IMR-90 (cell line): ENCODE data around the gene AWAT2. TPM values are rescaled to one million over a fixed set of nuclear protein-coding genes. Genes with fewer than 3 reads are reported as not detected.
A peak's percentile ranks its signal among the peaks of the same experiment; 100 is the strongest.

Source experiments
- ATAC-seq: fragments of 200-7000 bp; cut with Tn5 transposase; 2 replicates; pipeline ENCODE4 v1.9.1; 2020; ENCODE audit warnings: low read depth, mild to moderate bottlenecking, moderate library complexity
- BruUV-seq: library from RNA; stranded (reverse); fragments of 400-500 nt; replicated peaks from 2 replicates; lab custom pipeline; 2021; lab: Mats Ljungman, UMichigan
- CTCF ChIA-PET: fragments of 300-600 bp; formaldehyde crosslinking; extraction: SDS; loops from one replicate; lab custom pipeline; 2021; ENCODE audit warnings: antibody characterized with exemption; lab: Yijun Ruan, JAX
- POLR2A ChIA-PET: fragments of 300-600 bp; sonication (Branson Sonifier 250); formaldehyde crosslinking; loops from one replicate; lab custom pipeline; 2022; ENCODE audit warnings: antibody characterized with exemption; ENCODE audit not compliant: unreplicated experiment; lab: Charles Lee
- DNase-seq: peaks from one replicate; pipeline ENCODE4 v3.0.0; 2013
- H2AFZ ChIP-seq: replicated peaks from 2 replicates; pipeline ENCODE3; 2013; ENCODE audit warnings: low read length, mild to moderate bottlenecking; ENCODE audit not compliant: poor library complexity
- H2AK5ac ChIP-seq: 2 replicates; pipeline ENCODE4 v1.6.1; 2013; ENCODE audit warnings: low read depth, low read length, inconsistent platforms
- H2AK9ac ChIP-seq: replicated peaks from 2 replicates; pipeline ENCODE3; 2013; ENCODE audit warnings: mild to moderate bottlenecking, low read depth, low read length, moderate library complexity; ENCODE audit not compliant: poor library complexity
- H2BK120ac ChIP-seq: 2 replicates; pipeline ENCODE4 v1.6.1; 2013; ENCODE audit warnings: low read depth, low read length, inconsistent platforms
- H2BK15ac ChIP-seq: 3 replicates; pipeline ENCODE4 v1.6.1; 2013; ENCODE audit warnings: low read depth, low read length, inconsistent platforms
- H2BK20ac ChIP-seq: 2 replicates; pipeline ENCODE4 v1.6.1; 2013; ENCODE audit warnings: low read depth, mild to moderate bottlenecking, inconsistent platforms, low read length, moderate library complexity
- H2BK5ac ChIP-seq: 2 replicates; pipeline ENCODE4 v1.6.1; 2013; ENCODE audit warnings: mild to moderate bottlenecking, low read depth, low read length, inconsistent platforms; ENCODE audit not compliant: poor library complexity, severe bottlenecking
- H3K14ac ChIP-seq: replicated peaks from 2 replicates; pipeline ENCODE4 v1.6.1; 2013; ENCODE audit warnings: low read depth, low read length, inconsistent platforms
- H3K18ac ChIP-seq: 2 replicates; pipeline ENCODE4 v1.6.1; 2013; ENCODE audit warnings: low read depth, low read length, control low read depth
- H3K23ac ChIP-seq: 2 replicates; pipeline ENCODE4 v1.6.1; 2013; ENCODE audit warnings: low read depth, low read length, inconsistent platforms
- H3K27ac ChIP-seq: 2 replicates; pipeline ENCODE4 v1.5.1; 2013; ENCODE audit warnings: mild to moderate bottlenecking, control low read depth, low read length; ENCODE audit not compliant: insufficient read depth
- H3K27me3 ChIP-seq: 2 replicates; pipeline ENCODE4 v1.6.1; 2013; ENCODE audit warnings: low read length; ENCODE audit not compliant: control insufficient read depth, insufficient read depth
- H3K36me3 ChIP-seq: 2 replicates; pipeline ENCODE4 v1.6.1; 2013; ENCODE audit warnings: low read length, mixed read lengths; ENCODE audit not compliant: control insufficient read depth, insufficient read depth
- H3K4ac ChIP-seq: 2 replicates; pipeline ENCODE4 v1.6.1; 2013; ENCODE audit warnings: low read depth, low read length, inconsistent platforms
- H3K4me1 ChIP-seq: 2 replicates; pipeline ENCODE4 v1.6.1; 2013; ENCODE audit warnings: low read length, mixed read lengths; ENCODE audit not compliant: control insufficient read depth, insufficient read depth
- H3K4me2 ChIP-seq: 2 replicates; pipeline ENCODE4 v1.6.1; 2013; ENCODE audit warnings: low read depth, mild to moderate bottlenecking, control low read depth, low read length, moderate library complexity
- H3K4me3 ChIP-seq: 2 replicates; pipeline ENCODE4 v1.5.1; 2013; ENCODE audit warnings: low read depth, mild to moderate bottlenecking, control low read depth, low read length, moderate library complexity; ENCODE audit not compliant: insufficient read depth
- H3K56ac ChIP-seq: 2 replicates; pipeline ENCODE4 v1.6.1; 2013; ENCODE audit warnings: low read length, inconsistent platforms; ENCODE audit not compliant: insufficient read depth; ENCODE audit errors: extremely low read depth
- H3K79me1 ChIP-seq, 2 experiments: 2 replicates each; pipeline ENCODE4 v1.6.1; 2013; ENCODE audit warnings: low read length in 2 of 2, inconsistent platforms in 1 of 2, low read depth in 1 of 2
- H3K9ac ChIP-seq: 2 replicates; pipeline ENCODE4 v1.6.1; 2013; ENCODE audit warnings: low read depth, low read length, control low read depth
- H3K9me1 ChIP-seq: 2 replicates; pipeline ENCODE4 v1.6.1; 2013; ENCODE audit warnings: low read length, inconsistent platforms; ENCODE audit not compliant: insufficient read depth
- H3K9me3 ChIP-seq: 2 replicates; pipeline ENCODE4 v1.6.1; 2013; ENCODE audit warnings: low read length; ENCODE audit not compliant: control insufficient read depth, insufficient read depth
- H4K20me1 ChIP-seq: 2 replicates; pipeline ENCODE4 v1.6.1; 2013; ENCODE audit warnings: low read length, inconsistent platforms; ENCODE audit not compliant: insufficient read depth
- H4K5ac ChIP-seq: 2 replicates; pipeline ENCODE4 v1.6.1; 2013; ENCODE audit warnings: mild to moderate bottlenecking, low read depth, low read length, control low read depth
- H4K8ac ChIP-seq, 2 experiments: 2 replicates each; pipeline ENCODE4 v1.6.1; 2013; ENCODE audit warnings: low read depth in 2 of 2, low read length in 2 of 2, control low read depth in 1 of 2, inconsistent platforms in 1 of 2
- H4K91ac ChIP-seq: 2 replicates; pipeline ENCODE4 v1.6.1; 2013; ENCODE audit warnings: low read depth, low read length, inconsistent platforms; ENCODE audit not compliant: insufficient read depth
- RAD21 ChIP-seq: IDR thresholded peaks from 2 replicates; pipeline ENCODE4 v1.6.1; 2012; ENCODE audit warnings: low read length, improper control_type of control experiment
- USF2 ChIP-seq: fragments of 150-350 bp; IDR thresholded peaks from 2 replicates; pipeline ENCODE4 v1.6.1; 2017; ENCODE audit warnings: mild to moderate bottlenecking, antibody characterized with exemption, low read length, low read depth
- WGBS, 2 experiments: methylation state at CpG; one replicate each; pipeline versions ENCODE4 v1.1.5 to v1.1.7; 2013; ENCODE audit warnings: missing lambda C conversion rate in 2 of 2; ENCODE audit not compliant: insufficient read length in 1 of 2; ENCODE audit errors: extremely low coverage in 2 of 2; 5-methylcytosine and 5-hydroxymethylcytosine counted together
- dilution Hi-C: fragments of 300-500 bp; cut with HindIII; formaldehyde crosslinking; loops from one replicate; pipeline ENCODE4 v1.14.3; 2018; ENCODE audit warnings: low sequenced_read_pairs; ENCODE audit not compliant: unreplicated experiment
- in situ Hi-C: fragments of 300-500 bp; cut with MboI; formaldehyde crosslinking; loops from 3 replicates; pipeline ENCODE4 v1.14.3; 2019; ENCODE audit warnings: low sequenced_read_pairs, inconsistent platforms, mixed read lengths
- intact Hi-C: fragments of 100-400 bp; cut with micrococcal nuclease; formaldehyde crosslinking; loops from 2 replicates; pipeline ENCODE4 v1.10.0; 2022
- polyA plus RNA-seq, 3 experiments: library from polyadenylated mRNA; depleted of rRNA; stranded (reverse); fragments of >200 nt; gene quantifications; 2 replicates each; pipeline ENCODE4 v1.2.3, GENCODE V29; 2012; ENCODE audit warnings: low replicate concordance in 1 of 3
- total RNA-seq: library from RNA; depleted of rRNA; stranded (reverse); fragments of >200 nt; gene quantifications from 2 replicates; pipeline ENCODE4 v1.2.3, GENCODE V29; 2012

AWAT2 gene
- total and polyA plus RNA-seq, 2 of the 4 experiments (the other 2 are of a cell fraction) = under 0.01 TPM; not detected in 1

- DNase-seq (peak; percentile 43), ATAC-seq (0 out of 2 replicates have a peak, but pooled peaks have one; percentile 35)
- Histone ChIP-seq H3K9me1 (no peaks in the 10 kb centered on the region), H3K18ac (no peak overlapping the region), H2AFZ (peak overlapping the region; percentile 61), H2BK120ac (no peak overlapping the region), H3K9ac (no peak overlapping the region), H3K14ac (no peak overlapping the region), H4K5ac (no peak overlapping the region), H3K9me3 (no peaks in the 10 kb centered on the region), H3K4ac (no peak overlapping the region), H4K8ac (no peak overlapping the region), H3K27ac (no peak overlapping the region), H3K4me3 (no peak overlapping the region), H4K20me1 (no peaks in the 10 kb centered on the region), H3K4me1 (peaks cover 2% of the 10 kb centered on the region; the same call in 1 of the 2 replicates), H4K91ac (no peak overlapping the region), H3K36me3 (no peaks in the 10 kb centered on the region), H2BK20ac (no peak overlapping the region), H2AK9ac (peak overlapping the region; percentile 79), H2BK5ac (no peak overlapping the region), H3K79me1 (no peaks in the 10 kb centered on the region), H3K27me3 (peaks cover 12% of the 10 kb centered on the region), H3K23ac (no peak overlapping the region), H2AK5ac (no peak overlapping the region), H3K56ac (no peak overlapping the region), H2BK15ac (no peak overlapping the region), H3K4me2 (no peak overlapping the region)
- in situ Hi-C loops = no loop called here
- TF ChIP-seq RAD21 (no peak), USF2 (no peak)
- dilution Hi-C loops = no loop called here
- CTCF ChIA-PET = no interaction called here
- BruUV-seq = no TSS peak
- WGBS, 2 experiments = 60% methylated on average over 1 of the region's 4 CpGs; no CpG with 5 or more reads in 1 of the 2 experiments
- intact Hi-C loops = no loop called here
- POLR2A ChIA-PET = no interaction called here
These were observed 5.0 kb downstream of the AWAT2 start for GRCh38 chrX:70044541-70045245.
